HL-60 (cell line): ENCODE results near the gene ZNF761.

ENCODE experiments used
- DNase-seq, 2 experiments: peaks; one replicate each; pipeline ENCODE4 v3.0.0-alpha.2; 2010 to 2020; ENCODE audit warnings: low read depth in 1 of 2, low spot score in 1 of 2
- H3K27ac ChIP-seq: fragments of 250-450 bp; sonication (Bioruptor Pico); replicated peaks from 2 replicates; pipeline ENCODE4 v1.5.1; 2020; ENCODE audit warnings: mild to moderate bottlenecking, moderate library complexity
- H3K27me3 ChIP-seq: fragments of 250-450 bp; sonication (Bioruptor Pico); 2 replicates; pipeline ENCODE4 v1.5.1; 2021; ENCODE audit warnings: mild to moderate bottlenecking, moderate library complexity; ENCODE audit not compliant: insufficient read depth, poor library complexity, severe bottlenecking
- H3K4me3 ChIP-seq: replicated peaks from 2 replicates; pipeline ENCODE4 v1.5.1; 2011; ENCODE audit warnings: mild to moderate bottlenecking, control low read depth, low read length; ENCODE audit not compliant: insufficient read depth
- GABPA ChIP-seq: IDR thresholded peaks from 2 replicates; pipeline ENCODE4 v1.6.1; 2012; ENCODE audit warnings: low read depth
- POLR2AphosphoS5 ChIP-seq: IDR thresholded peaks from 2 replicates; pipeline ENCODE4 v1.6.1; 2012; ENCODE audit warnings: low read depth
- REST ChIP-seq: IDR thresholded peaks from 2 replicates; pipeline ENCODE4 v1.6.1; 2012; ENCODE audit warnings: low read depth; ENCODE audit not compliant: insufficient replicate concordance
- SPI1 ChIP-seq: IDR thresholded peaks from 2 replicates; pipeline ENCODE4 v1.6.1; 2012; ENCODE audit warnings: low read depth, mild to moderate bottlenecking, borderline replicate concordance
- TF ChIP-seq, protein P1 (sequence below): IDR thresholded peaks from one replicate; pipeline ENCODE4 v1.5.1; 2011; ENCODE audit warnings: low read length, control low read depth, inconsistent platforms; ENCODE audit not compliant: insufficient read depth

ZNF761 gene

GRCh38 chr19:53461866-53462265, 30.1 kb downstream of the ZNF761 start:
- no peak overlapping the region for H3K27ac ChIP-seq
- H3K27me3 ChIP-seq = no peaks in the 10 kb centered on the region
- DNase-seq = no peak
- H3K4me3 ChIP-seq = no peak overlapping the region
- no peak for TF ChIP-seq REST
- TF ChIP-seq, protein P1, sequence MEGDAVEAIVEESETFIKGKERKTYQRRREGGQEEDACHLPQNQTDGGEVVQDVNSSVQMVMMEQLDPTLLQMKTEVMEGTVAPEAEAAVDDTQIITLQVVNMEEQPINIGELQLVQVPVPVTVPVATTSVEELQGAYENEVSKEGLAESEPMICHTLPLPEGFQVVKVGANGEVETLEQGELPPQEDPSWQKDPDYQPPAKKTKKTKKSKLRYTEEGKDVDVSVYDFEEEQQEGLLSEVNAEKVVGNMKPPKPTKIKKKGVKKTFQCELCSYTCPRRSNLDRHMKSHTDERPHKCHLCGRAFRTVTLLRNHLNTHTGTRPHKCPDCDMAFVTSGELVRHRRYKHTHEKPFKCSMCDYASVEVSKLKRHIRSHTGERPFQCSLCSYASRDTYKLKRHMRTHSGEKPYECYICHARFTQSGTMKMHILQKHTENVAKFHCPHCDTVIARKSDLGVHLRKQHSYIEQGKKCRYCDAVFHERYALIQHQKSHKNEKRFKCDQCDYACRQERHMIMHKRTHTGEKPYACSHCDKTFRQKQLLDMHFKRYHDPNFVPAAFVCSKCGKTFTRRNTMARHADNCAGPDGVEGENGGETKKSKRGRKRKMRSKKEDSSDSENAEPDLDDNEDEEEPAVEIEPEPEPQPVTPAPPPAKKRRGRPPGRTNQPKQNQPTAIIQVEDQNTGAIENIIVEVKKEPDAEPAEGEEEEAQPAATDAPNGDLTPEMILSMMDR = no peak
- TF ChIP-seq SPI1 = no peak

- Histone ChIP-seq H3K27ac (no peak overlapping the region), H3K4me3 (no peak overlapping the region), H3K27me3 (no peaks in the 10 kb centered on the region)
- no peak for TF ChIP-seq REST
- TF ChIP-seq SPI1 = no peak
- no peak for TF ChIP-seq POLR2AphosphoS5
- TF ChIP-seq, protein P1 = no peak
- TF ChIP-seq GABPA = no peak
- DNase-seq = no peak
These were observed 31.1 kb downstream of the ZNF761 start for GRCh38 chr19:53462861-53463260.

DNA sequence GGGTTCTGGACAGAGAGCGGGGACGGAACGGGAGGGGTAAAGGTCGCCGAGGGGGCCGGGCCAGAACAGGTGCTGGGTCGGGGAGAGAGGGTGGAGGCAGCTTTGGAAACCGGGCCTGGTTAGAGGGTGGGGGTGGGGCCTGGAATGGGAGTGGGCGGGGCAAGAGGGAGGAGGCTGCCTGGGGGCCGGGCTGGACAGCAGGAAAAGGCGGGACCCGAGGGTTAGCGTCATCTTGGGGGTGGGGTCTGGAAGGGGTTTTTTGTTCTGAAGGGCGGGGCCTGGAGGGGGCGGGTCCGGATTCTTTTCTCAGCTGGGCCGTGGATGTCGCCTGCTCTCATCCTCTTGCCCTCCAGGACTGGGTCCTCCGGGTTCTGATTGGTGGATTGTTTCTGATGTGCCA, 31.5 kb downstream of the ZNF761 start:
- TF ChIP-seq POLR2AphosphoS5 = no peak
- TF ChIP-seq REST = no peak
- no peak for TF ChIP-seq SPI1
- TF ChIP-seq GABPA = no peak
- TF ChIP-seq, protein P1 = no peak
- Histone ChIP-seq H3K27ac (no peak overlapping the region), H3K27me3 (no peaks in the 10 kb centered on the region), H3K4me3 (no peak overlapping the region)
- no peak for DNase-seq
